SK-N-SH treated with all-trans-retinoic acid at 6 μM for 48 hours (cell line): ENCODE measurements around the gene MSH5.

Source experiments
- ARNTL ChIP-seq: fragments of 450-650 bp; formaldehyde crosslinking; IDR thresholded peaks from 2 replicates; pipeline ENCODE4 v1.5.0; 2020; ENCODE audit warnings: low read depth, mild to moderate bottlenecking, moderate library complexity, borderline replicate concordance
- CREB5 ChIP-seq: fragments of 250-450 bp; sonication (Bioruptor Pico); IDR thresholded peaks from 2 replicates; pipeline ENCODE4 v1.5.1; 2020; ENCODE audit warnings: low read depth, mild to moderate bottlenecking, moderate library complexity
- PATZ1 ChIP-seq: fragments of 250-450 bp; sonication (Bioruptor Pico); IDR thresholded peaks from 2 replicates; pipeline ENCODE4 v1.8.0; 2020; ENCODE audit warnings: mild to moderate bottlenecking, moderate library complexity, borderline replicate concordance
- RARB ChIP-seq: fragments of 250-450 bp; sonication (Bioruptor Pico); IDR thresholded peaks from 2 replicates; pipeline ENCODE4 v1.8.0; 2021; ENCODE audit warnings: mild to moderate bottlenecking, moderate library complexity
- TCF4 ChIP-seq: fragments of 250-450 bp; sonication (Bioruptor Pico); IDR thresholded peaks from 2 replicates; pipeline ENCODE4 v1.8.0; 2021; ENCODE audit warnings: mild to moderate bottlenecking, moderate library complexity, borderline replicate concordance
- TSHZ2 ChIP-seq: fragments of 250-450 bp; sonication (Bioruptor Pico); IDR thresholded peaks from 2 replicates; pipeline ENCODE4 v1.5.0; 2020; ENCODE audit warnings: mild to moderate bottlenecking, moderate library complexity
- ZFP3 ChIP-seq: fragments of 250-450 bp; sonication (Bioruptor Pico); IDR thresholded peaks from 2 replicates; pipeline ENCODE4 v1.5.0; 2020; ENCODE audit warnings: mild to moderate bottlenecking, moderate library complexity
- ZNF565 ChIP-seq: fragments of 450-650 bp; formaldehyde crosslinking; conservative IDR thresholded peaks from 2 replicates; pipeline ENCODE4 v1.5.0; 2020; ENCODE audit warnings: low read depth, mild to moderate bottlenecking, moderate library complexity

- TF ChIP-seq CREB5 (no peak), ZNF565 (CRISPR knock-in tag) (no peak), RARB (no peak), ZFP3 (CRISPR knock-in tag) (no peak), TSHZ2 (CRISPR knock-in tag) (no peak), TCF4 (CRISPR knock-in tag) (no peak), ARNTL (CRISPR knock-in tag) (no peak), PATZ1 (CRISPR knock-in tag) (no peak)
These were observed 25.7 kb downstream of the MSH5 start for GRCh38 chr6:31765559-31765909.
